ENCODE results near the gene NAA11. TPM values are rescaled to one million over a fixed set of nuclear protein-coding genes. Genes with fewer than 3 reads are reported as not detected.

The NAA11 gene
- total RNA-seq, 1 donor from 2014 or later: not detected

DNA sequence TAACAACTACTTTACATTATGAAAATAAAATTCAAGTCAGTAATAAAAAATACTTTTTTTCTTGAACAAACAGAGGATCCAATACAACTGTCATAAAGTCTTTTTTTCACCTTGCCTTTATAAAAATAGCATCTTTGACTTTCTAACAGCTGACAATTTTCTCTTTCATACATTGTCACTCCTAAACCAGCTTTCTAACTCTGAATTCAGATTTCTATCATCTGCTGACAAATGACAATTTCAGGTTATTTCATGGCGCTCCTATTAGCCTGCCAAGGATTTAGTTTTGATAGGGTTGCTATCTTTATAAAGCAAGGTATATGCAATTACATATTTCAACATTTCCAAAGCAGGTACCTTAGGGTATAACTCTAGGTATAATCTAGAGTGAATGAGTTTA lies 14.6 kb downstream of the NAA11 start:
- no peaks in the 10 kb centered on the region for H3K9me3 ChIP-seq
- H3K4me1 ChIP-seq: no peaks in the 10 kb centered on the region
- no peak for ATAC-seq
- no peak overlapping the region for H3K27ac ChIP-seq
- TF ChIP-seq, protein P1, sequence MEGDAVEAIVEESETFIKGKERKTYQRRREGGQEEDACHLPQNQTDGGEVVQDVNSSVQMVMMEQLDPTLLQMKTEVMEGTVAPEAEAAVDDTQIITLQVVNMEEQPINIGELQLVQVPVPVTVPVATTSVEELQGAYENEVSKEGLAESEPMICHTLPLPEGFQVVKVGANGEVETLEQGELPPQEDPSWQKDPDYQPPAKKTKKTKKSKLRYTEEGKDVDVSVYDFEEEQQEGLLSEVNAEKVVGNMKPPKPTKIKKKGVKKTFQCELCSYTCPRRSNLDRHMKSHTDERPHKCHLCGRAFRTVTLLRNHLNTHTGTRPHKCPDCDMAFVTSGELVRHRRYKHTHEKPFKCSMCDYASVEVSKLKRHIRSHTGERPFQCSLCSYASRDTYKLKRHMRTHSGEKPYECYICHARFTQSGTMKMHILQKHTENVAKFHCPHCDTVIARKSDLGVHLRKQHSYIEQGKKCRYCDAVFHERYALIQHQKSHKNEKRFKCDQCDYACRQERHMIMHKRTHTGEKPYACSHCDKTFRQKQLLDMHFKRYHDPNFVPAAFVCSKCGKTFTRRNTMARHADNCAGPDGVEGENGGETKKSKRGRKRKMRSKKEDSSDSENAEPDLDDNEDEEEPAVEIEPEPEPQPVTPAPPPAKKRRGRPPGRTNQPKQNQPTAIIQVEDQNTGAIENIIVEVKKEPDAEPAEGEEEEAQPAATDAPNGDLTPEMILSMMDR (IDR thresholded peaks at IDR 0.05): no peak
- intact Hi-C loops (cut with DNase I): no loop called here
- H3K27me3 ChIP-seq: no peaks in the 10 kb centered on the region
- DNase-seq: no peak
- H3K4me3 ChIP-seq: no peak overlapping the region
- H3K36me3 ChIP-seq: no peaks in the 10 kb centered on the region

GRCh38 chr4:79308971-79309370 lies 16.9 kb downstream of the NAA11 start:
- intact Hi-C loops (cut with DNase I): no loop called here
- Histone ChIP-seq H3K4me1 (no peaks in the 10 kb centered on the region), H3K36me3 (no peaks in the 10 kb centered on the region), H3K4me3 (no peak overlapping the region), H3K9me3 (no peaks in the 10 kb centered on the region), H3K27ac (no peak overlapping the region), H3K27me3 (no peaks in the 10 kb centered on the region)
- TF ChIP-seq, protein P1 (IDR thresholded peaks at IDR 0.05): no peak
- DNase-seq (no peak), ATAC-seq (no peak)

DNA sequence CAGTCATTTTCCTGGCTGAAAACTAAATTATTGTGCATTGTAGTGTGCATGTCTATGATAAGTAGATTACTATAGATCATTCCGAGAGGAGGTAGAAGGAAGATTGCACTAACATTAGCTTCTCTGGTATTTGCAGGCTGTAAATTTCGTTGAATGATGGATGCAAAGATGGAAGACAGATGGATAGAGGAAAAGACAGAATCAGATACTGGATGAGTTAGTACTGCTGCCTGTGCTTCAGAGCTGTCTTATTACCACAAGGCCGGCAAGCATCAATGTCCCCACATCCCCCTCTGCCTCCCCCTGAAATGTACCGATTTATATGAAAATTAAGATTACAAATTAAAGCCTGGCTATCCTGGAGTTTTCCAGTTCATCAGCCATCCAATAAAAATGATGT lies 17.7 kb downstream of the NAA11 start:
- intact Hi-C loops (cut with DNase I): no loop called here
- no peak overlapping the region for H3K27ac ChIP-seq
- TF ChIP-seq, protein P1 (IDR thresholded peaks at IDR 0.05): no peak
- H3K9me3 ChIP-seq: no peaks in the 10 kb centered on the region
- H3K4me3 ChIP-seq: no peak overlapping the region
- no peaks in the 10 kb centered on the region for H3K36me3 ChIP-seq
- no peak for ATAC-seq
- no peaks in the 10 kb centered on the region for H3K4me1 ChIP-seq
- no peaks in the 10 kb centered on the region for H3K27me3 ChIP-seq
- no peak for DNase-seq

GRCh38 chr4:79306795-79307194 lies 19.1 kb downstream of the NAA11 start:
- Histone ChIP-seq H3K4me1 (no peaks in the 10 kb centered on the region), H3K27me3 (no peaks in the 10 kb centered on the region), H3K36me3 (no peaks in the 10 kb centered on the region), H3K4me3 (no peak overlapping the region), H3K9me3 (no peaks in the 10 kb centered on the region), H3K27ac (no peak overlapping the region)
- TF ChIP-seq, protein P1 (IDR thresholded peaks at IDR 0.05): no peak
- ATAC-seq (no peak), DNase-seq (no peak)
- intact Hi-C loops (cut with DNase I): no loop called here

- Histone ChIP-seq H3K4me1 (no peaks in the 10 kb centered on the region), H3K9me3 (no peaks in the 10 kb centered on the region), H3K27me3 (no peaks in the 10 kb centered on the region), H3K27ac (no peak overlapping the region), H3K4me3 (no peak overlapping the region), H3K36me3 (no peaks in the 10 kb centered on the region)
- ATAC-seq (no peak), DNase-seq (no peak)
- intact Hi-C loops (cut with DNase I): no loop called here
- TF ChIP-seq, protein P1 (IDR thresholded peaks at IDR 0.05): no peak
Measured at GRCh38 chr4:79300280-79300679, 25.6 kb downstream of the NAA11 start.

GRCh38 chr4:79298484-79298883 lies 27.4 kb downstream of the NAA11 start:
- ATAC-seq: peak; percentile 38
- TF ChIP-seq, protein P1 (IDR thresholded peaks at IDR 0.05): no peak
- Histone ChIP-seq H3K36me3 (no peaks in the 10 kb centered on the region), H3K9me3 (no peaks in the 10 kb centered on the region), H3K4me3 (no peak overlapping the region), H3K27me3 (no peaks in the 10 kb centered on the region), H3K27ac (no peak overlapping the region), H3K4me1 (no peaks in the 10 kb centered on the region)
- intact Hi-C loops (cut with DNase I): no loop called here
- no peak for DNase-seq
